ENCODE measurements around the gene GALK1.
A peak's percentile ranks its signal among the peaks of the same experiment; 100 is the strongest.

The GALK1 gene

DNA sequence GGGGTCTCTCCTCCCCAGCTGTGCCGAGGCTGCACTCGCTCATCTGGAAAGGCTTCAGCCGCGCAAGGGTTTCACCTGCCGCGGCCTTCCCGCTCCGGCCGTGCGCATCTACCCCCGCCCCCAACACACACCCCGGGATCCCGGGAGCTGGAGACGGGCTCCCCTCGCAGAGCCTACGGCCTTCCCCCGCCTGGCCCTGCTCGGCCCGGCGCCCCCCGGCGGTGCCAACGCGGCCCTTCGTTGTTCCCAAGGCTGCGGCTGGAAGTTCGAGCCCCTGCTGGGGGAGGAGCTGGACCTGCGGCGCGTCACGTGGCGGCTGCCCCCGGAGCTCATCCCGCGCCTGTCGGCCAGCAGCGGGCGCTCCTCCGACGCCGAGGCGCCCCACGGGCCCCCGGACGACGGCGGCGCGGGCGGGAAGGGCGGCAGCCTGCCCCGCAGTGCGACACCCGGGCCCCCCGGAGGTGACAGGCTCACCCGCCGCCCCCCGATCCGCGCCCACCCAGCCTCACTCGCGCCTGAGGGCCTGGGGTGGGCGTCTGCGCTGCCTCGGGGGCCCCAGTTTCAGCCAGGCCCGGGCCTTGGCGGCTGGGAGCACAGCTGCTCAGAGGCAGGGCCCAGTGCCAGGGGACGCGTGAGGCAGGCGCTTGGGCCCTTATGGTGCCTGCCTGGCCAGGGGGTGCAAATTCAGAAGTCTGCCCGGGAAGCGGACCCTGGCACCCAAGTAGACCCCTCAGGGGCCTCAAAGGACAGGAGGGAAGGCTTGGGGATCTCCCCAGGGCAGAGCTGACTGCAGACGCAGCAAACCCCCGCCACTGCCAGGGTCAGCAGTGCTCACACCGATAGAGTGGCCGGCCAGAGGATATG lies 11.2 kb downstream of the GALK1 start:
- peak overlapping the region; percentile 38 for H3K4me3 ChIP-seq (ENCODE audit: control insufficient read depth, low read depth, low read length)

DNA sequence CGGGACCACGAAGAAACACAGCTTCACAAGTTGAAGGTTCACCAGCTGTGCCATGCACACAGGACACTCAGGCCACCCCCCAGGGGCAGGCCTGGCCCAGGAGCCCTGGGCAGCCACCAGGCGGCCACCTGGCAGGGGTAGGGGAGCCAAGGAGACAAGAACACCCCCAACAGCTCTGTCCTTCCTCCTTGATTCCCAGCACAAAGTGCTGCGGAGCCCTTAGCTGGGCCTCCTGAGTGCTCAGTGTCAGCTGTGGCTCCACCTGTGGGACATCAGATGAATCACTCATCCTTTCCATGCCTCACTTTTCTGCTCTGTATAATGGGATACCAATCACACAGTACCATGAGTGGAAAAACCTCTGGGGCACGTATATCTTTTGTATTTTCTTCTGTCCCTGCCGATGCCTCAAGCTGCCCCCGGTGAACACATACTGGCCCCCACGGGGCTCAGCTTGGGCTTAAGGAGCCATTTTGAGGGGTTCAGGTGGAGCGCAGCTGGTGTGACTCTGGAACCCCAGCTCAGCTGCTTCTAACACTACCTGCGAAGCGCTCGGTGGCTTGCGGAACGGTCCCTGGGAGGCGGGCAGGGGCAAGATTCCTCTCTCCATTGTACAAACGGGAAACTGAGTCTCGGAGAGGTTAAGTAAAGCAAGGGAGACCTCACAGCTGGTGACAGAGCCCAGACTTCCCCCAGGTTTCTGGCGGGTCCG lies 12.0 kb downstream of the GALK1 start:
- no peak for DNase-seq (ENCODE audit: low read depth)
- TF ChIP-seq, protein P1, sequence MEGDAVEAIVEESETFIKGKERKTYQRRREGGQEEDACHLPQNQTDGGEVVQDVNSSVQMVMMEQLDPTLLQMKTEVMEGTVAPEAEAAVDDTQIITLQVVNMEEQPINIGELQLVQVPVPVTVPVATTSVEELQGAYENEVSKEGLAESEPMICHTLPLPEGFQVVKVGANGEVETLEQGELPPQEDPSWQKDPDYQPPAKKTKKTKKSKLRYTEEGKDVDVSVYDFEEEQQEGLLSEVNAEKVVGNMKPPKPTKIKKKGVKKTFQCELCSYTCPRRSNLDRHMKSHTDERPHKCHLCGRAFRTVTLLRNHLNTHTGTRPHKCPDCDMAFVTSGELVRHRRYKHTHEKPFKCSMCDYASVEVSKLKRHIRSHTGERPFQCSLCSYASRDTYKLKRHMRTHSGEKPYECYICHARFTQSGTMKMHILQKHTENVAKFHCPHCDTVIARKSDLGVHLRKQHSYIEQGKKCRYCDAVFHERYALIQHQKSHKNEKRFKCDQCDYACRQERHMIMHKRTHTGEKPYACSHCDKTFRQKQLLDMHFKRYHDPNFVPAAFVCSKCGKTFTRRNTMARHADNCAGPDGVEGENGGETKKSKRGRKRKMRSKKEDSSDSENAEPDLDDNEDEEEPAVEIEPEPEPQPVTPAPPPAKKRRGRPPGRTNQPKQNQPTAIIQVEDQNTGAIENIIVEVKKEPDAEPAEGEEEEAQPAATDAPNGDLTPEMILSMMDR (IDR thresholded peaks at IDR 0.05; ENCODE audit: control insufficient read depth, insufficient read depth, low read depth, low read length, missing control alignments), result no peak
- peak overlapping the region; percentile 38 for H3K4me3 ChIP-seq (ENCODE audit: control insufficient read depth, low read depth, low read length)

More for the DNA sequence above, 11.2 kb downstream of the GALK1 start:
- TF ChIP-seq, protein P1 (IDR thresholded peaks at IDR 0.05; ENCODE audit: control insufficient read depth, insufficient read depth, low read depth, low read length, missing control alignments), result peak; percentile 33
- DNase-seq (ENCODE audit: low read depth), result no peak

- DNase-seq (ENCODE audit: low read depth), result no peak
- TF ChIP-seq, protein P1 (IDR thresholded peaks at IDR 0.05; ENCODE audit: control insufficient read depth, insufficient read depth, low read depth, low read length, missing control alignments), result no peak
- H3K4me3 ChIP-seq (ENCODE audit: control insufficient read depth, low read depth, low read length), result no peak overlapping the region
Observed at GRCh38 chr17:75752405-75752709, 12.6 kb downstream of the GALK1 start.

GRCh38 chr17:75751676-75752404 lies 13.2 kb downstream of the GALK1 start:
- H3K4me3 ChIP-seq (ENCODE audit: control insufficient read depth, low read depth, low read length), result no peak overlapping the region
- DNase-seq (ENCODE audit: low read depth), result no peak
- TF ChIP-seq, protein P1 (IDR thresholded peaks at IDR 0.05; ENCODE audit: control insufficient read depth, insufficient read depth, low read depth, low read length, missing control alignments), result no peak

- DNase-seq (ENCODE audit: low read depth), result no peak
- no peak overlapping the region for H3K4me3 ChIP-seq (ENCODE audit: control insufficient read depth, low read depth, low read length)
- TF ChIP-seq, protein P1 (IDR thresholded peaks at IDR 0.05; ENCODE audit: control insufficient read depth, insufficient read depth, low read depth, low read length, missing control alignments), result no peak
Observed at GRCh38 chr17:75750661-75751423, 14.2 kb downstream of the GALK1 start.
